Measurements from ENCODE around the gene PLEKHD1. TPM values are rescaled to one million over a fixed set of nuclear protein-coding genes. Genes with fewer than 3 reads are reported as not detected.

PLEKHD1 gene
- total RNA-seq, 1 experiment from 2014 or later = 1.2 TPM

- H3K36me3 ChIP-seq (ENCODE audit: control insufficient read depth in 1 of 2, insufficient read depth in 2 of 2, low read length in 2 of 2) = no peaks in the 10 kb centered on the region
- TF ChIP-seq SP1 (IDR thresholded peaks at IDR 0.05; ENCODE audit: low read depth) (peak; percentile 34), EGR1 (IDR thresholded peaks at IDR 0.05; ENCODE audit: low read depth) (no peak), POLR2AphosphoS5 (IDR thresholded peaks at IDR 0.05; ENCODE audit: low read depth, low read length) (no peak), ZFX (IDR thresholded peaks at IDR 0.05) (no peak), JUND (IDR thresholded peaks at IDR 0.05) (peak; percentile 60), CEBPB (IDR thresholded peaks at IDR 0.05; ENCODE audit: low read depth) (no peak), SRF (IDR thresholded peaks at IDR 0.05; ENCODE audit: low read depth) (no peak; the same call in 1 of the 2 replicates), MAX (IDR thresholded peaks at IDR 0.05) (0 out of 2 replicates have a peak, but pooled peaks have one; percentile 27), FOSL1 (IDR thresholded peaks at IDR 0.05; ENCODE audit: low read depth) (peak; percentile 64; the same call in 1 of the 2 replicates), POLR2A (IDR thresholded peaks at IDR 0.05; ENCODE audit: borderline replicate concordance, extremely low read depth, insufficient read depth, insufficient read length) (no peak), RAD21 (IDR thresholded peaks at IDR 0.05; ENCODE audit: low read depth) (no peak)
- peaks cover 8 to 20% of the 10 kb centered on the region in 2 experiments for H3K4me1 ChIP-seq (ENCODE audit: control insufficient read depth in 1 of 2, insufficient read depth in 2 of 2, low read length in 2 of 2)
- ATAC-seq (peak; percentile 69), DNase-seq (ENCODE audit: low read depth, low spot score) (peak; percentile 43)
- no peak overlapping the region; the same call in 1 of the 2 replicates for H3K27ac ChIP-seq (ENCODE audit: low read depth, low read length)
- intact Hi-C loops (cut with micrococcal nuclease) = no loop called here
- no TSS peak for BruUV-seq (replicated peaks)
- no peaks in the 10 kb centered on the region for H4K20me1 ChIP-seq (ENCODE audit: insufficient read depth)
- H3K4me3 ChIP-seq (replicated peaks in 1 of 2; ENCODE audit: low read depth in 1 of 2, low read length in 2 of 2) = 0 out of 4 replicates have a peak overlapping the region, but pooled peaks of 1 of the 2 experiments have one; percentile 12
- H3K9me2 ChIP-seq (ENCODE audit: insufficient read depth) = no peaks in the 10 kb centered on the region
- H3K27me3 ChIP-seq (ENCODE audit: insufficient read depth, low read length) = no peaks in the 10 kb centered on the region
- CTCF ChIA-PET = interaction anchor here (0.7 to 1.5 kb wide), 4 partner anchors 13 to 103 kb away, joined by 3 to 5 read pairs (median 3); no protein-coding TSS in a partner anchor
- RAD21 ChIA-PET (ENCODE audit: low non-redundant PET in 1 of 2, low total read pairs in 2 of 2, uncharacterized antibody in 2 of 2, unreplicated experiment in 2 of 2) = no interaction called here
- H3K9me3 ChIP-seq (ENCODE audit: control insufficient read depth in 1 of 2, insufficient read depth in 1 of 2, low read depth in 1 of 2, low read length in 2 of 2) = no peaks in the 10 kb centered on the region
- H3K79me2 ChIP-seq (ENCODE audit: insufficient read depth, low read length) = no peaks in the 10 kb centered on the region
- peak overlapping the region; percentile 60 for H3K4me2 ChIP-seq (ENCODE audit: low read length)
- peak overlapping the region; percentile 2; the same call in 1 of the 2 replicates for H3K9ac ChIP-seq (ENCODE audit: low read length)
- POLR2A ChIA-PET = no interaction called here
- peak overlapping the region; percentile 75 for H2AFZ ChIP-seq (ENCODE audit: low read depth, low read length, poor library complexity, severe bottlenecking)
Measured at GRCh38 chr14:69505338-69506240, 21.1 kb downstream of the PLEKHD1 start.

Data from HCT116 (cell line).